Fibroblast of lung (primary cell): ENCODE data around the gene ACTR8.

Source experiments
- EZH2 ChIP-seq: IDR thresholded peaks from 2 replicates; pipeline ENCODE4 v1.5.1; 2012; ENCODE audit warnings: low read length, control low read depth, mild to moderate bottlenecking; ENCODE audit errors: missing control alignments
- TF ChIP-seq, protein P1 (sequence below), 2 donors: IDR thresholded peaks in 1 of 2; conservative IDR thresholded peaks in 1 of 2; 1 replicate in 1 of 2; 2 replicates in 1 of 2; pipeline ENCODE4 v1.5.1; 2011 to 2012; ENCODE audit warnings: low read length in 2 of 2, control low read depth in 1 of 2, inconsistent platforms in 1 of 2, low read depth in 1 of 2, mild to moderate bottlenecking in 1 of 2

DNA sequence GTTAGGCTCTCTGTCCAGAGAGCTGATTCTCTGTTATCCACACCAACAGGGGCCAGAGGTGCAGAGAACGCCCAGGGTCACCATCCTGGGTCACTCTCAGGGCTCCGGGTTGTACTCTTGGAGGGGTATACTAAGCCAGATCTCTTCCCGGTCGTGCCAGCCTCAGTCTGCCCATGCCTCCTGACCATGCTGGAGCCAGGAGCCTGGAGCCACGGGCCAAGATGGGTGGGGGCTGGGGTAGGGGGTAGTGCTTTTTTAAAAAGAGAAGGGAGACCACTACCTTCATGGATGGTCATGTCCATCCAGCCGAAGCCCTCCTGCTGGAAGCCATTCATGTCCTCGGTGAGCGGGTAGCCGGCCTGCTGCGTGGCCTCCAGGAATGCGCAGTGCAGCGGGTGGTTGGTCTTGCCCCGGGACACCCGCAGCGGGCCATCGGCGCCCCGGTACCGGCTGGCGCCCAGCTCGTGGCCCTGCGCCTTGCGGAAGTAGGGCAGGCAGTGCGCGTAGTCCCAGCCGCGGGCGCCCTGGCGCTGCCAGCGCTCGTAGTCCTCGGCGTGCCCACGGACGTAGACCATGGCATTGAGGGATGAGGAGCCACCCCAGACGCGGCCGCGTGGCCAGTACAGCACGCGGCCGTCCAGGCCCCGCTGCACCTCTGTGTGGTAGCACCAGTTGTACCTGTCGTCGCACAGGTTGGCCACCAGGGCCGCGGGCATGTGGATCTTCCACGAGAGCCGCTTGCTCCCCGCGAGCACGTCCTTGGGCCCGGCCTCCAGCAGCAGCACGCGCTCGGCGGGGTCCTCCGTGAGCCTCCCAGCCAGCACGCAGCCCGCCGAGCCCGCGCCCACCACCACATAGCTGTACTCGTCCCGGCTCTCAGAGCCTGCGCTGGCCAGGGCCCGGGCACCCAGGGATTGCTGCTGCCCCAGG lies 58.7 kb downstream of the ACTR8 start:
- TF ChIP-seq, protein P1, sequence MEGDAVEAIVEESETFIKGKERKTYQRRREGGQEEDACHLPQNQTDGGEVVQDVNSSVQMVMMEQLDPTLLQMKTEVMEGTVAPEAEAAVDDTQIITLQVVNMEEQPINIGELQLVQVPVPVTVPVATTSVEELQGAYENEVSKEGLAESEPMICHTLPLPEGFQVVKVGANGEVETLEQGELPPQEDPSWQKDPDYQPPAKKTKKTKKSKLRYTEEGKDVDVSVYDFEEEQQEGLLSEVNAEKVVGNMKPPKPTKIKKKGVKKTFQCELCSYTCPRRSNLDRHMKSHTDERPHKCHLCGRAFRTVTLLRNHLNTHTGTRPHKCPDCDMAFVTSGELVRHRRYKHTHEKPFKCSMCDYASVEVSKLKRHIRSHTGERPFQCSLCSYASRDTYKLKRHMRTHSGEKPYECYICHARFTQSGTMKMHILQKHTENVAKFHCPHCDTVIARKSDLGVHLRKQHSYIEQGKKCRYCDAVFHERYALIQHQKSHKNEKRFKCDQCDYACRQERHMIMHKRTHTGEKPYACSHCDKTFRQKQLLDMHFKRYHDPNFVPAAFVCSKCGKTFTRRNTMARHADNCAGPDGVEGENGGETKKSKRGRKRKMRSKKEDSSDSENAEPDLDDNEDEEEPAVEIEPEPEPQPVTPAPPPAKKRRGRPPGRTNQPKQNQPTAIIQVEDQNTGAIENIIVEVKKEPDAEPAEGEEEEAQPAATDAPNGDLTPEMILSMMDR (conservative IDR thresholded peaks at IDR 0.05 in 1 of 2, IDR thresholded peaks at IDR 0.05 in 1 of 2; ENCODE audit: low read depth in 1 of 2, low read length in 2 of 2): no peak
- TF ChIP-seq EZH2: no peak
